Activated CD8-positive, alpha-beta memory T cell treated with anti-CD3 and anti-CD28 coated beads, Interleukin-2, amount 50 U/mL, for 1 hour (primary cell): ENCODE data around the gene SEZ6L2.

Source experiments
- DNase-seq: peaks from one replicate; pipeline ENCODE4 v3.0.0-alpha.2; 2020; ENCODE audit errors: extremely low read depth

The SEZ6L2 gene

DNA sequence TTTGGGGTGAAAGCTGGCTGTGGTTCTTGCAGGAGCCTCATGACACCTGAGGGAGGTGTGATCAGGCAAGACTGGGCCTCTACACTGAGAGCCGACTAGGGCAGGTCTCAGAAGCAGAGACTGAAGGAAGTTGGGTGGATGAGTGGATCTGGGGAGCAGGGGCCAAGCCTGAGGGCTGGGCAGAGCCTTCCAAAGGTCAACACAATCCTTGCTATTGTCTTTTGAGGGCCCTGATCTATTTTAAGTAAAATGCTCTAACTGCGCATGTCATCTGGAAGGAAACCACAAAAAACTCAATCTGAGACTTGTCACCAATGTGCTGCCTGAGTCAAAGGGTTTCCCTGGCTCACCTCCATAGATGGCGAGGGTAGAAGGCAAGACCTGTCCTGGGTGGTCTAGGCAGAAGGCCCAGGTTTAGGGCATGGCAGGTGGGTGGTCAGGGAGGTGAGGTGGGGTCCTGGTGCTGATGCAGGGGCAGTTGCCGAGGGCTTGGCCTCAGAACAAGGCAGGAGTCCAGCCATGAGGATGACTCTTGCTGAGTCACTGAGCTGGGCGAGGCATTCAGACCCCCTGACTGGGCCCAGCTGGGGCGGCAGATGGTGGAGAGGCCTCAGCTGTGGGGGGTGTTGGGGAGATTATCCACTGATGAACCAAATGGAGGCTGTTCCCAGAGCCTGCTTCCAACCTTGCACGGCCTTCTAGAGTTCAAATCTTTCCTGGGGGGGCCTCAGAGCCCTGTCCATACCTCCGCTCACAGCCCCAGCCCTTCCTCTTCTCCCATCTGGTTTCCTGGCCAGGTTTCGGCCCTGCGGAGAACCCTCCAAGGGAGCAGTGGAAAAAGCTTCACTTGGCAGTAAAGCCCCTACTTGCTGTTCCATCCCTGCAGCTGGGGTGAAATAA is 74.0 kb downstream of the SEZ6L2 start:
- no peak for DNase-seq

DNA sequence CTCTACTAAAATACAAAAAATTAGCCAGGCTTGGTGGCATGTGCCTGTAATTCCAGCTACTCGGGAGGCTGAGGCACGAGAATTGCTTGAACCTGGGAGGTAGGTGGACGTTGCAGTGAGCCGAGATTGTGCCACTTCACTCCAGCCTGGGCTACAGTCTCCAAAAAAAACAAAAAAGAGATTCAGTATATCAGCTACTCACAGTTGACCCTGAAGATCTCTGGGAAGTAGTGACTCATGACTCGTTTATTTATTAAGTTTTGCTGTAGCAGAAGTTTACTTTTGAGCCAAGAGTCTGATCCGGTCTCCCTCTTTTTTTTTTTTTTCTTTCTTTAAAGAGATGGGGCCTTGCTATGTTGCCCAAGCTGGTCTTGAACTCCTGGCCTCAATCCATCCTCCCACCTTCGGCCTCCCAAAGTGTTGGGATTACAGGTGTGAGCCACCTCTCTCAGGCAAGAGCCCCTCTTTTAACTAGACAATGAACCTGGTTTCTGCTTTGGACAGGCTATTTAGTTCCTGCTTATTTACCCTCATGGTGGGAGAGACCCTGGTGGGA is 74.7 kb downstream of the SEZ6L2 start:
- DNase-seq: no peak

DNA sequence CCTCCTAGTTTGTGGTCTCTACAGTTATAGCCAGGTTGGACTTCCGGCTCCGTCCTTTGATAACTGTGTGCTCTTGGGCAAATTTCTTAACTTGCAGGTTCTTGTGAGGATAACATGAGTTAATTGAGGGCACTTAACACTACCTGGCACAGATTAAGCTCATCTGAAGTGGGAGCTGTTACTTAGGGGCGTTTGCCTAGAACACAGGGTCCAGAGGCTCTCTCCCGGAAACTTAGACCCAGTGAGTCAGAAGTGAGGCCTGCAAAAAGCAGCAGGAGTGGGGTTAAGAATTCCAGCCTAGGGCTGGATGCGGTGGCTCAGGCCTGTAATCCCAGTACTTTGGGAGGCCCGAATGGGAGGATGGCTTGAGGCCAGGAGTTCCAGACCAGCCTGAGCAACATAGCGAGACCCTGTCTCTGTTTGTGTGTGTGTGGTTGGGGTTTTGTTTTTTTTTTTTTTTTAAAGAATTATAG is 77.7 kb downstream of the SEZ6L2 start:
- DNase-seq: no peak
